ENCODE results near the gene TMUB1.

TMUB1 gene

DNA sequence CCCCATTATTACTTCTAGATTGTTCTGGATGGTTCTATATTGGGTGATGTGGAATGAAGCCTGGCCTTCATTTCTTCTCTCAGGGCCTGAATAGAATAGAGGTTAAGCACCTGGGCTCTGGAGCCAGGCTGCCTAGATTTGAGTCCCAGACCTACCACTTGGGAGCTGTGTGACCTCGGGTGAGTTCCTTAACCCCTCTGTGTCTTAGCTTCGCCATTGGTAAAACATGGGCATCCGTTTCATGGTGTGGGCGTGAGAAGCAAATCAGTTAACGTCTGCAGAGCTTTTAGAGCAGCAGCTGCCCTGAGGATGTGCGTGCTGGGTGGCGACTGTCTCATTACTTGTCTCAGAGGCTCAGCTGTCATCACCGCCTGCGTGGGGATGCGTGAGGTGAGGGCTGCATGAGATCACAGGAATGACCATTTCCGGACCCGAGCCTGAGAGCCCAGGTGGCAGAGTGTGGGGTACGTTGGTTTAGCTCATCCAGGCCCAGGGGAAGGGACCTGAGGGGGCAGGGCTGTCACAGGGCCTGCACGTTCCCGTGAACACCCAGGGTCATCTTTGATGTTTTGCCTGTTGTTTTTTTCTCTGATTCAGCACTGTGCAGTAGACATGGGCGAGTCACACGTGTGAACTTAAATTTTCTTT lies 12.7 kb upstream of the TMUB1 start:
- Histone ChIP-seq H3K27me3 (ENCODE audit: low read length) (no peaks in the 10 kb centered on the region), H3K4me3 (ENCODE audit: insufficient read depth, low read length, poor library complexity, severe bottlenecking) (no peak overlapping the region), H3K9me3 (ENCODE audit: insufficient read depth, low read length) (no peaks in the 10 kb centered on the region), H3K36me3 (ENCODE audit: low read length) (no peaks in the 10 kb centered on the region), H4K20me1 (ENCODE audit: low read depth, low read length) (no peaks in the 10 kb centered on the region), H3K4me2 (ENCODE audit: low read depth, low read length, poor library complexity, severe bottlenecking) (no peak overlapping the region), H3K79me2 (ENCODE audit: insufficient read depth, low read length) (no peaks in the 10 kb centered on the region), H3K9ac (ENCODE audit: low read length) (no peak overlapping the region), H3F3A (ENCODE audit: insufficient read depth) (no peaks in the 10 kb centered on the region), H2AFZ (ENCODE audit: low read depth, low read length, severe bottlenecking) (no peak overlapping the region), H3K27ac (ENCODE audit: low read depth, low read length) (no peak overlapping the region), H3K9me2 (replicated peaks; ENCODE audit: insufficient read depth, low read length) (no peaks in the 10 kb centered on the region)
- TF ChIP-seq EZH2phosphoT487 (conservative IDR thresholded peaks at IDR 0.05; ENCODE audit: low read length): no peak
- TF ChIP-seq CTCF (IDR thresholded peaks at IDR 0.05; ENCODE audit: insufficient read depth, low read length, poor library complexity, severe bottlenecking): no peak

DNA sequence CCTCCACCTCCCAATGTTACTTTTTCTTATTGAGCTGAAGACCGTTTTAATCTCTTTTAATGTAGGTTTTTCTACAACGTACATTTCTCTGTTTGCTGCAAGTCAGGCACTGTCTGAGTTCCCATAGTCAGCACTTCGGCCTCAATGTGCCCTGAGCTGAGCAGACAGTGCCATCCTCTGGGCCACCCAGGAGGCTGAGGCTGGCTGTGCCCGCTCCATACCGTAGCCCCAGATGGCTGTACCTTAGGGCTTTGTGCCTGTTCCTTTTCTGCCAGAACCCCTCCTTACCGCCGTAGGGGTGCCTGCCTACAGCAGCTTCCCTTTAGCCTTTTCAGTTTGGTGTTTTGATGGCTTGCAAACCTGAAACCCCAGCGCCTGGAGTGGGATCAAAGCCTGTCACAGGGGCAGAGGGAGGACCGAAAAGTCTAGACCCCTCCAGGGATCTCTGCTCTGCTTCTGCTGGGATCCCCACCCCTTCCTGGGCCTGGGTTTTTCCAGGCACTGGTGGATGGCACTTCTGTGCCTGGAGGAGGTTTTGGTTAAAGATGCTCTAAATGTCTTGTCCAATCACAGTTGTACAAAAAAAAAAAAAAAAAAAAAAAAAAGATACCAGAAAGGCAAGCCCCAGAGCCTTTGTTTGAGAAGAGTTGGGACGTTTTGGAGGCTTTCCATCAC lies 12.0 kb upstream of the TMUB1 start:
- Histone ChIP-seq H2AFZ (ENCODE audit: low read depth, low read length, severe bottlenecking) (no peak overlapping the region), H3F3A (ENCODE audit: insufficient read depth) (no peaks in the 10 kb centered on the region), H3K36me3 (ENCODE audit: low read length) (no peaks in the 10 kb centered on the region), H3K27ac (ENCODE audit: low read depth, low read length) (no peak overlapping the region), H3K9ac (ENCODE audit: low read length) (no peak overlapping the region), H3K79me2 (ENCODE audit: insufficient read depth, low read length) (no peaks in the 10 kb centered on the region), H3K4me3 (ENCODE audit: insufficient read depth, low read length, poor library complexity, severe bottlenecking) (no peak overlapping the region), H3K9me3 (ENCODE audit: insufficient read depth, low read length) (no peaks in the 10 kb centered on the region), H3K4me2 (ENCODE audit: low read depth, low read length, poor library complexity, severe bottlenecking) (no peak overlapping the region), H3K27me3 (ENCODE audit: low read length) (no peaks in the 10 kb centered on the region), H4K20me1 (ENCODE audit: low read depth, low read length) (no peaks in the 10 kb centered on the region), H3K9me2 (replicated peaks; ENCODE audit: insufficient read depth, low read length) (no peaks in the 10 kb centered on the region)
- TF ChIP-seq CTCF (IDR thresholded peaks at IDR 0.05; ENCODE audit: insufficient read depth, low read length, poor library complexity, severe bottlenecking) (no peak), EZH2phosphoT487 (conservative IDR thresholded peaks at IDR 0.05; ENCODE audit: low read length) (no peak)

- Histone ChIP-seq H2AFZ (ENCODE audit: low read depth, low read length, severe bottlenecking) (no peak overlapping the region), H3K9me3 (ENCODE audit: insufficient read depth, low read length) (no peaks in the 10 kb centered on the region), H3K27me3 (ENCODE audit: low read length) (no peaks in the 10 kb centered on the region), H3K9me2 (replicated peaks; ENCODE audit: insufficient read depth, low read length) (no peaks in the 10 kb centered on the region), H4K20me1 (ENCODE audit: low read depth, low read length) (no peaks in the 10 kb centered on the region), H3K27ac (ENCODE audit: low read depth, low read length) (no peak overlapping the region), H3K4me3 (ENCODE audit: insufficient read depth, low read length, poor library complexity, severe bottlenecking) (no peak overlapping the region), H3F3A (ENCODE audit: insufficient read depth) (no peaks in the 10 kb centered on the region), H3K9ac (ENCODE audit: low read length) (no peak overlapping the region), H3K36me3 (ENCODE audit: low read length) (no peaks in the 10 kb centered on the region), H3K4me2 (ENCODE audit: low read depth, low read length, poor library complexity, severe bottlenecking) (no peak overlapping the region), H3K79me2 (ENCODE audit: insufficient read depth, low read length) (no peaks in the 10 kb centered on the region)
- no peak for TF ChIP-seq EZH2phosphoT487 (conservative IDR thresholded peaks at IDR 0.05; ENCODE audit: low read length)
- TF ChIP-seq CTCF (IDR thresholded peaks at IDR 0.05; ENCODE audit: insufficient read depth, low read length, poor library complexity, severe bottlenecking): no peak
Observed at GRCh38 chr7:151094675-151095074, 11.4 kb upstream of the TMUB1 start.

Measured in SU-DHL-6 (cell line).